Kidney capillary endothelial cell (primary cell): ENCODE results near the gene HTD2.
A peak's percentile ranks its signal among the peaks of the same experiment; 100 is the strongest.

Source experiments
- DNase-seq: peaks from one replicate; pipeline ENCODE4 v3.0.0-alpha.2; 2018; ENCODE audit warnings: low spot score

Gene HTD2

GRCh38 chr3:58292866-58293265 is 13.5 kb upstream of the HTD2 start:
- DNase-seq: no peak

GRCh38 chr3:58293516-58293915 is 12.8 kb upstream of the HTD2 start:
- DNase-seq: no peak

GRCh38 chr3:58296269-58296668 is 10.1 kb upstream of the HTD2 start:
- no peak for DNase-seq

GRCh38 chr3:58296843-58297242 is 9.5 kb upstream of the HTD2 start:
- no peak for DNase-seq

GRCh38 chr3:58298190-58298589 is 8.1 kb upstream of the HTD2 start:
- DNase-seq: no peak

GRCh38 chr3:58299075-58299474 is 7.2 kb upstream of the HTD2 start:
- no peak for DNase-seq

- DNase-seq: peak; percentile 67
These were observed 6.3 kb upstream of the HTD2 start for GRCh38 chr3:58299839-58300516.

- DNase-seq: peak; percentile 63
These were observed 1.4 kb downstream of the HTD2 start for GRCh38 chr3:58307639-58308215.

GRCh38 chr3:58308728-58309127 is 2.4 kb downstream of the HTD2 start:
- DNase-seq: no peak

GRCh38 chr3:58317811-58318210 is 11.5 kb downstream of the HTD2 start:
- no peak for DNase-seq

- no peak for DNase-seq
These were observed 15.5 kb downstream of the HTD2 start for GRCh38 chr3:58321791-58322190.

GRCh38 chr3:58322793-58323192 is 16.5 kb downstream of the HTD2 start:
- no peak for DNase-seq

- DNase-seq: no peak
These were observed 17.4 kb downstream of the HTD2 start for GRCh38 chr3:58323529-58324390.

GRCh38 chr3:58324391-58325390 is 18.4 kb downstream of the HTD2 start:
- no peak for DNase-seq

GRCh38 chr3:58325525-58325992 is 19.2 kb downstream of the HTD2 start:
- DNase-seq: no peak

- no peak for DNase-seq
These were observed 20.1 kb downstream of the HTD2 start for GRCh38 chr3:58326267-58326900.

- no peak for DNase-seq
These were observed 23.0 kb downstream of the HTD2 start for GRCh38 chr3:58329150-58329921.

- DNase-seq: no peak
These were observed 23.6 kb downstream of the HTD2 start for GRCh38 chr3:58329922-58330413.

GRCh38 chr3:58331593-58332152 is 25.4 kb downstream of the HTD2 start:
- no peak for DNase-seq
